ENCODE results near the gene PCGF1. TPM values are rescaled to one million over a fixed set of nuclear protein-coding genes. Genes with fewer than 3 reads are reported as not detected.

The PCGF1 gene
- total and polyA plus RNA-seq, 9 of the 15 experiments (the other 6 are each of a cell fraction or from before 2014, with no cell fraction given): 20.3 to 45.7 (median 29.3) TPM

- in situ Hi-C loops (cut with MboI) (no loop called here), intact Hi-C loops (cut with micrococcal nuclease) (loop anchor here (1.0 to 2.0 kb wide), 3 partner anchors 21 to 74 kb away; partner anchors contain the start of genes CCDC142, PCGF1 and TTC31)
- peaks cover 5% of the 10 kb centered on the region; the same call in 1 of the 2 replicates for H4K20me1 ChIP-seq (replicated peaks; ENCODE audit: control insufficient read depth, insufficient read depth, low read length)
- BruUV-seq (replicated peaks): no TSS peak
- H3K4me2 ChIP-seq (ENCODE audit: insufficient read depth, low read length): peak overlapping the region; percentile 96
- H3K27me3 ChIP-seq (ENCODE audit: control insufficient read depth in 2 of 2, insufficient read depth in 2 of 2, low read length in 2 of 2): no peaks in the 10 kb centered on the region
- peak overlapping the region; percentile 94 for H3K27ac ChIP-seq (ENCODE audit: extremely low read depth, low read depth, low read length)
- H3K36me3 ChIP-seq (ENCODE audit: control insufficient read depth, insufficient read depth, low read length): peaks cover 65% of the 10 kb centered on the region
- CTCF ChIA-PET (ENCODE audit: low intra/inter-chr PET ratio): no interaction called here
- peak; percentile 15 for FAIRE-seq
- H3K9me1 ChIP-seq (ENCODE audit: control insufficient read depth, insufficient read depth, low read length): peaks cover 3% of the 10 kb centered on the region
- POLR2A ChIA-PET: interaction anchor here (0.6 to 3.9 kb wide), 14 partner anchors 8 to 313 kb away, joined by 3 to 25 read pairs (median 4); partner anchors contain the start of gene MRPL53
- peak; percentile 8 for ATAC-seq
- H3K4me3 ChIP-seq: peak overlapping the region; percentile 96
- DNase-seq (ENCODE audit: extremely low read depth in 1 of 4, low spot score in 3 of 4): peak in 3 of 4 experiments; percentile 28 to 50 (median 32)
- H3K79me2 ChIP-seq (ENCODE audit: control insufficient read depth, insufficient read depth, low read length): peaks cover 52% of the 10 kb centered on the region
- peak overlapping the region; percentile 93 to 97 for H3K9ac ChIP-seq (ENCODE audit: insufficient read depth in 1 of 2, low read depth in 2 of 2, low read length in 2 of 2)
- peak overlapping the region; percentile 89 for H2AFZ ChIP-seq (ENCODE audit: low read depth, low read length)
- peaks cover 28 to 33% of the 10 kb centered on the region in 2 experiments for H3K4me1 ChIP-seq (replicated peaks in 1 of 2; ENCODE audit: control insufficient read depth in 2 of 2, insufficient read depth in 2 of 2, low read length in 2 of 2)
- under 1% methylated on average over 29 of the region's 29 CpGs for WGBS (ENCODE audit: insufficient coverage, low coverage, missing lambda C conversion rate)
- H3K9me3 ChIP-seq (replicated peaks; ENCODE audit: control insufficient read depth, insufficient read depth, low read depth, low read length): no peaks in the 10 kb centered on the region
- 0 out of 2 replicates have a peak, but pooled peaks have one; percentile 27 for TF ChIP-seq ZNF263 (CRISPR knock-in tag; IDR thresholded peaks at IDR 0.05; ENCODE audit: borderline replicate concordance)
- TF ChIP-seq SIX5 (IDR thresholded peaks at IDR 0.05; ENCODE audit: borderline replicate concordance in 1 of 2, insufficient read depth in 1 of 2, low read depth in 1 of 2, low read length in 2 of 2): no peak
- no peak for TF ChIP-seq POU5F1 (IDR thresholded peaks at IDR 0.05; ENCODE audit: borderline replicate concordance, low read depth, low read length, partially characterized antibody)
- no peak for TF ChIP-seq ZNF778 (CRISPR knock-in tag; IDR thresholded peaks at IDR 0.05)
- TF ChIP-seq KLF13 (tag; IDR thresholded peaks at IDR 0.05; ENCODE audit: borderline replicate concordance, low read depth): 0 out of 2 replicates have a peak, but pooled peaks have one; percentile 16
- 0 out of 4 replicates have a peak, but pooled peaks of 1 of the 2 experiments have one; percentile 38 for TF ChIP-seq BCLAF1 (IDR thresholded peaks at IDR 0.05; ENCODE audit: borderline replicate concordance in 1 of 2, control insufficient read depth in 1 of 2, low read depth in 2 of 2, low read length in 1 of 2)
- TF ChIP-seq ZNF232 (CRISPR knock-in tag; IDR thresholded peaks at IDR 0.05): peak; percentile 27; the same call in 1 of the 2 replicates
- TF ChIP-seq CTCFL (IDR thresholded peaks at IDR 0.05; ENCODE audit: borderline replicate concordance, insufficient read depth, low read depth, low read length, poor library complexity, severe bottlenecking): peak; percentile 0
- no peak for TF ChIP-seq TSHZ1 (CRISPR knock-in tag; IDR thresholded peaks at IDR 0.05)
Measured at GRCh38 chr2:74528600-74529356, 21.3 kb upstream of the PCGF1 start.

All from K562 (cell line).